Subcutaneous adipose tissue (tissue), 4 donors: Measurements from ENCODE around the gene ETFA. TPM values are rescaled to one million over a fixed set of nuclear protein-coding genes. Genes with fewer than 3 reads are reported as not detected.

Experiments used
- CTCF ChIP-seq: fragments of 450-650 bp; IDR thresholded peaks from one replicate; pipeline ENCODE4 v1.5.1; 2016; ENCODE audit warnings: low read depth, mild to moderate bottlenecking, control low read depth, antibody characterized with exemption, moderate library complexity
- total RNA-seq, 4 donors: library from RNA; depleted of rRNA; stranded (reverse); fragments of >200 nt; gene quantifications; one replicate each; pipeline ENCODE4 v1.1.0, GENCODE V29; 2016

Gene ETFA
- total RNA-seq, 4 donors from 2014 or later: 148 to 186 (median 157) TPM

GRCh38 chr15:76258460-76258859 is 52.8 kb downstream of the ETFA start:
- TF ChIP-seq CTCF: no peak

- no peak for TF ChIP-seq CTCF
These were observed 57.4 kb downstream of the ETFA start for GRCh38 chr15:76253691-76254473.

GRCh38 chr15:76252249-76252648 is 59.0 kb downstream of the ETFA start:
- no peak for TF ChIP-seq CTCF

GRCh38 chr15:76251717-76252116 is 59.6 kb downstream of the ETFA start:
- TF ChIP-seq CTCF: no peak

- no peak for TF ChIP-seq CTCF
These were observed 66.1 kb downstream of the ETFA start for GRCh38 chr15:76245072-76245610.

- no peak for TF ChIP-seq CTCF
These were observed 71.5 kb downstream of the ETFA start for GRCh38 chr15:76239786-76240185.

- TF ChIP-seq CTCF: no peak
These were observed 74.9 kb downstream of the ETFA start for GRCh38 chr15:76236350-76236749.
